HL-60 (cell line): Measurements from ENCODE around the gene ENPP1.

Experiments used
- CTCF ChIP-seq: IDR thresholded peaks from one replicate; pipeline ENCODE4 v1.5.1; 2011; ENCODE audit warnings: low read length, control low read depth, inconsistent platforms; ENCODE audit not compliant: insufficient read depth
- POLR2AphosphoS5 ChIP-seq: IDR thresholded peaks from 2 replicates; pipeline ENCODE4 v1.6.1; 2012; ENCODE audit warnings: low read depth
- TF ChIP-seq, protein P1 (sequence below): IDR thresholded peaks from 2 replicates; pipeline ENCODE4 v1.6.1; 2012; ENCODE audit warnings: low read depth; ENCODE audit not compliant: insufficient replicate concordance

- TF ChIP-seq CTCF (no peak), POLR2AphosphoS5 (no peak)
- TF ChIP-seq, protein P1, sequence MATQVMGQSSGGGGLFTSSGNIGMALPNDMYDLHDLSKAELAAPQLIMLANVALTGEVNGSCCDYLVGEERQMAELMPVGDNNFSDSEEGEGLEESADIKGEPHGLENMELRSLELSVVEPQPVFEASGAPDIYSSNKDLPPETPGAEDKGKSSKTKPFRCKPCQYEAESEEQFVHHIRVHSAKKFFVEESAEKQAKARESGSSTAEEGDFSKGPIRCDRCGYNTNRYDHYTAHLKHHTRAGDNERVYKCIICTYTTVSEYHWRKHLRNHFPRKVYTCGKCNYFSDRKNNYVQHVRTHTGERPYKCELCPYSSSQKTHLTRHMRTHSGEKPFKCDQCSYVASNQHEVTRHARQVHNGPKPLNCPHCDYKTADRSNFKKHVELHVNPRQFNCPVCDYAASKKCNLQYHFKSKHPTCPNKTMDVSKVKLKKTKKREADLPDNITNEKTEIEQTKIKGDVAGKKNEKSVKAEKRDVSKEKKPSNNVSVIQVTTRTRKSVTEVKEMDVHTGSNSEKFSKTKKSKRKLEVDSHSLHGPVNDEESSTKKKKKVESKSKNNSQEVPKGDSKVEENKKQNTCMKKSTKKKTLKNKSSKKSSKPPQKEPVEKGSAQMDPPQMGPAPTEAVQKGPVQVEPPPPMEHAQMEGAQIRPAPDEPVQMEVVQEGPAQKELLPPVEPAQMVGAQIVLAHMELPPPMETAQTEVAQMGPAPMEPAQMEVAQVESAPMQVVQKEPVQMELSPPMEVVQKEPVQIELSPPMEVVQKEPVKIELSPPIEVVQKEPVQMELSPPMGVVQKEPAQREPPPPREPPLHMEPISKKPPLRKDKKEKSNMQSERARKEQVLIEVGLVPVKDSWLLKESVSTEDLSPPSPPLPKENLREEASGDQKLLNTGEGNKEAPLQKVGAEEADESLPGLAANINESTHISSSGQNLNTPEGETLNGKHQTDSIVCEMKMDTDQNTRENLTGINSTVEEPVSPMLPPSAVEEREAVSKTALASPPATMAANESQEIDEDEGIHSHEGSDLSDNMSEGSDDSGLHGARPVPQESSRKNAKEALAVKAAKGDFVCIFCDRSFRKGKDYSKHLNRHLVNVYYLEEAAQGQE, result no peak
These were observed 86.9 kb downstream of the ENPP1 start for GRCh38 chr6:131894493-131895424.
